ENCODE data around the gene MPPED2. TPM values are rescaled to one million over a fixed set of nuclear protein-coding genes. Genes with fewer than 3 reads are reported as not detected.

Gene MPPED2
- total RNA-seq, 1 experiment from 2014 or later = not detected

GRCh38 chr11:30608534-30608933 is 22.4 kb upstream of the MPPED2 start:
- Histone ChIP-seq H3K4me3 (replicated peaks in 1 of 2; ENCODE audit: low read depth in 1 of 2, low read length in 2 of 2) (no peak overlapping the region), H3K27ac (ENCODE audit: low read depth, low read length) (no peak overlapping the region), H3K27me3 (ENCODE audit: insufficient read depth, low read length) (no peaks in the 10 kb centered on the region), H3K9ac (ENCODE audit: low read length) (no peak overlapping the region), H3K36me3 (ENCODE audit: control insufficient read depth in 1 of 2, insufficient read depth in 2 of 2, low read length in 2 of 2) (no peaks in the 10 kb centered on the region), H4K20me1 (ENCODE audit: insufficient read depth) (no peaks in the 10 kb centered on the region), H3K4me1 (ENCODE audit: control insufficient read depth in 1 of 2, insufficient read depth in 2 of 2, low read length in 2 of 2) (no peaks in the 10 kb centered on the region), H3K9me2 (ENCODE audit: insufficient read depth) (no peaks in the 10 kb centered on the region), H3K79me2 (ENCODE audit: insufficient read depth, low read length) (no peaks in the 10 kb centered on the region), H3K4me2 (ENCODE audit: low read length) (no peak overlapping the region), H2AFZ (ENCODE audit: low read depth, low read length, poor library complexity, severe bottlenecking) (no peak overlapping the region), H3K9me3 (ENCODE audit: control insufficient read depth in 1 of 2, insufficient read depth in 1 of 2, low read depth in 1 of 2, low read length in 2 of 2) (no peaks in the 10 kb centered on the region)
- DNase-seq (ENCODE audit: low read depth, low spot score) = no peak
- intact Hi-C loops (cut with micrococcal nuclease) = no loop called here
- TF ChIP-seq TCF7L2 (IDR thresholded peaks at IDR 0.05; ENCODE audit: borderline replicate concordance, extremely low read depth, insufficient read depth, insufficient read length) = no peak
- TF ChIP-seq JUND (IDR thresholded peaks at IDR 0.05) = no peak
- TF ChIP-seq EZH2 (IDR thresholded peaks at IDR 0.05) = no peak
- TF ChIP-seq, protein P1, sequence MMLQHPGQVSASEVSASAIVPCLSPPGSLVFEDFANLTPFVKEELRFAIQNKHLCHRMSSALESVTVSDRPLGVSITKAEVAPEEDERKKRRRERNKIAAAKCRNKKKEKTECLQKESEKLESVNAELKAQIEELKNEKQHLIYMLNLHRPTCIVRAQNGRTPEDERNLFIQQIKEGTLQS (IDR thresholded peaks at IDR 0.05) = no peak
- no peak for TF ChIP-seq SRF (IDR thresholded peaks at IDR 0.05; ENCODE audit: low read depth)
- TF ChIP-seq, protein P2, sequence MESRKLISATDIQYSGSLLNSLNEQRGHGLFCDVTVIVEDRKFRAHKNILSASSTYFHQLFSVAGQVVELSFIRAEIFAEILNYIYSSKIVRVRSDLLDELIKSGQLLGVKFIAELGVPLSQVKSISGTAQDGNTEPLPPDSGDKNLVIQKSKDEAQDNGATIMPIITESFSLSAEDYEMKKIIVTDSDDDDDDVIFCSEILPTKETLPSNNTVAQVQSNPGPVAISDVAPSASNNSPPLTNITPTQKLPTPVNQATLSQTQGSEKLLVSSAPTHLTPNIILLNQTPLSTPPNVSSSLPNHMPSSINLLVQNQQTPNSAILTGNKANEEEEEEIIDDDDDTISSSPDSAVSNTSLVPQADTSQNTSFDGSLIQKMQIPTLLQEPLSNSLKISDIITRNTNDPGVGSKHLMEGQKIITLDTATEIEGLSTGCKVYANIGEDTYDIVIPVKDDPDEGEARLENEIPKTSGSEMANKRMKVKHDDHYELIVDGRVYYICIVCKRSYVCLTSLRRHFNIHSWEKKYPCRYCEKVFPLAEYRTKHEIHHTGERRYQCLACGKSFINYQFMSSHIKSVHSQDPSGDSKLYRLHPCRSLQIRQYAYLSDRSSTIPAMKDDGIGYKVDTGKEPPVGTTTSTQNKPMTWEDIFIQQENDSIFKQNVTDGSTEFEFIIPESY (IDR thresholded peaks at IDR 0.05; ENCODE audit: extremely low read depth, insufficient replicate concordance, low read length) = no peak
- no peak for TF ChIP-seq ZNF274 (IDR thresholded peaks at IDR 0.05; ENCODE audit: low read depth, low read length)
- no peak for TF ChIP-seq POLR2AphosphoS5 (IDR thresholded peaks at IDR 0.05; ENCODE audit: low read depth, low read length)
- no peak for TF ChIP-seq ELF1 (IDR thresholded peaks at IDR 0.05; ENCODE audit: borderline replicate concordance, low read depth)
- no peak for TF ChIP-seq CEBPB (IDR thresholded peaks at IDR 0.05; ENCODE audit: low read depth)
- no peak for TF ChIP-seq CBX3 (IDR thresholded peaks at IDR 0.05; ENCODE audit: low read depth)
- TF ChIP-seq CTCF (IDR thresholded peaks at IDR 0.05 in 2 of 3, conservative IDR thresholded peaks at IDR 0.05 in 1 of 3; ENCODE audit: borderline replicate concordance in 1 of 3, insufficient read depth in 1 of 3, low read depth in 2 of 3, low read length in 2 of 3) = no peak
- no peak for TF ChIP-seq ZFX (IDR thresholded peaks at IDR 0.05)
- ChIA-PET POLR2A (no interaction called here), RAD21 (ENCODE audit: low non-redundant PET in 1 of 2, low total read pairs in 2 of 2, uncharacterized antibody in 2 of 2, unreplicated experiment in 2 of 2) (no interaction called here), CTCF (no interaction called here)
- no peak for ATAC-seq
- no TSS peak for BruUV-seq (replicated peaks)
